Measurements from ENCODE around the gene TBC1D22A.
"Not testable (repeated sequence)": the region's sequence is repeated elsewhere in the genome, so short reads cannot be mapped to it uniquely, and the experiment has no call there.

Gene TBC1D22A

DNA sequence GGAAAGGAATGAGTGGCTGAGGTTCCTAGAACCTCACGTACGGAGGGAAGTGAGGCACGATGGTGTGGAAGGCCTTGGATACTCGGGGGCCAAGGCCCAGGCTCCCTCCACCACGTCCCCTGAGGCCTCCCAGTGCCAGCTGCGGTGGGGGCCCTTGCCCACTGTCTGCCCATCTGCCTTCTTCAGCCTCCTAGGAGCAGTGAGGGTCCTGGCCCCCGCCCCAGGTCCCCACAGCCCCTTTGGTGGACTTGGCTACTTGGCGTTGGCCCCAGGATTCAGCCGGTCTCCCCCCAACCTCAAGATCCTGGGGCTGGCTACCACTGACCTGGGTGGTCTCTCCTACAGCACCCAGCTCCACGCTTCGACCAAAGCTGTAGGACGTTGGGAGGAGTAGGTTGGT, 373.6 kb downstream of the TBC1D22A start:
- no peak for TF ChIP-seq ZNF274 (IDR thresholded peaks at IDR 0.05; ENCODE audit: low read depth, low read length)
- no peak overlapping the region for H3K4me3 ChIP-seq (ENCODE audit: low read length)

DNA sequence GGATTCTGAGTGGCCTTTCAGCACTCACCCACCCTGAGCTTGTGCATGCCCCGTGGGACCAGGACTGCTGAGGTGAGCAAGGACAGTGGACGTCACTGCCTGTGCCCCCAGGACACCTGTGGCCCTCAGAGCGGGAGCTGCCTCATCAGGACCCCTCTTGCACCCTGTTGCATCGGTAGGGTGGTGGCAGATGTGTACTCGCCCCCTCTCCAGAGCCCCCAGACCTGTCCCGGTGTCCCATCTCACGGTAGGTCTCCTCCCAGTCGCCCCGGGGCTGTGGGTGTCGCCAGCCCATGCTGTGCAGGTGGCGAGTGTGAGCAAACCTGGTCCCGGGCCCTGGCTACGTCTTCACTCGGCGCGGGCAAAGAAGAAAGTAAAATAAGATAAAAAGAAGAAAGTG, 374.2 kb downstream of the TBC1D22A start:
- no peak overlapping the region for H3K4me3 ChIP-seq (ENCODE audit: low read length)
- TF ChIP-seq ZNF274 (IDR thresholded peaks at IDR 0.05; ENCODE audit: low read depth, low read length): no peak

DNA sequence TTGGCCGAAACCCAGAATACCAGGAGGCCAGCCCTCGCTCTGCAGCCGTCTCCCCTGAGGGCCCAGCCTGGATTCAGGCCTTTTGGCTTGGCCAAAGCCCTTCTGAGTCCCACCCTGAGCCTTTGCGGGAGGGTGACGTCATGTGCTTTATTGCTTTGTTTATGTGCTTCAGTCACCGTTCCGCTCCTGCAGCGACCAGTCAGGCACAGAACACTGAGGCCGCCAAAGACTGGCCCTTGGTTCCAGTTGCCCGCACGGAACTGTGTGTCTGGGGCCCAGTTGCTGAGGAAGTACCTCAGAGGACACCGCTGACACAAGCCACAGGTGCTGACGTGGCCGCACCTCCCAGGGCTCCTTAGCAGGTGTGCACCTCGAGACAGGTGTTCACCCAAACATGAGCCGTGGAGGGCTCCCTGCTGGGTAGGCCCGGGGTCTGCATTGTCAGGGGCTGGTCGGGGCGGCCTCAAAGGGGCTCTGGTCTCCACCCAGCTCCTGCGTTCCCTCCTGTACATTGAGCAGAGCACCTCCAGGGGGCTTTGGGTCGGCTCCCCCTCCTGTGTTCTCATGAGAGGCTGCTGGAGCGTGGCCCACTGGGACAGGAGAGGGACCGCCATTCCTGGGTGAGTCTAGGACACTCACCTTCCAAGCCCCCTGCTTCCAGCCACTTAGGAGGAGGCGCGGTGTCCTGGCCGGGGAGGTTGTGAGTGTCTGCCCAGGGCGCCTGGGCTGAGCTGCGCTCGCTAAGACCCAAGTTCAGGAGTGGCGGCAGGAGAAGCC, 376.8 kb downstream of the TBC1D22A start:
- no peak for TF ChIP-seq ZNF274 (IDR thresholded peaks at IDR 0.05; ENCODE audit: low read depth, low read length)
- no peak overlapping the region for H3K4me3 ChIP-seq (ENCODE audit: low read length)

DNA sequence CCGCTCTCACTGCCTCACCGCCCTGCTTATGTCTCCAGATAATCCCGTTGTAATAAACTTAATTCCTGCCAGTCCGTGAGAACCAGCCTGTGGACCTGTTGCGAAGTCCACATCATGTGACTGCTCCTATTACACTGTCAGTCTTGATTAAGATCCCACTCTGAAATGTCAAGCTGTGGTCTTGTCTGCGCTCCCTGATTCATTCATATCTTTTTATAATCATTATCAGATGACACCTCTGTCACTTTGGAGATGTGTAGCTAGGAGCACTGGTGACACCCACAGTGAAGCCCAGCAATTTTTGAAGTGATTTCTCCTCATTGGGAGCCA, 377.3 kb downstream of the TBC1D22A start:
- no peak for TF ChIP-seq ZNF274 (IDR thresholded peaks at IDR 0.05; ENCODE audit: low read depth, low read length)
- no peak overlapping the region for H3K4me3 ChIP-seq (ENCODE audit: low read length)

DNA sequence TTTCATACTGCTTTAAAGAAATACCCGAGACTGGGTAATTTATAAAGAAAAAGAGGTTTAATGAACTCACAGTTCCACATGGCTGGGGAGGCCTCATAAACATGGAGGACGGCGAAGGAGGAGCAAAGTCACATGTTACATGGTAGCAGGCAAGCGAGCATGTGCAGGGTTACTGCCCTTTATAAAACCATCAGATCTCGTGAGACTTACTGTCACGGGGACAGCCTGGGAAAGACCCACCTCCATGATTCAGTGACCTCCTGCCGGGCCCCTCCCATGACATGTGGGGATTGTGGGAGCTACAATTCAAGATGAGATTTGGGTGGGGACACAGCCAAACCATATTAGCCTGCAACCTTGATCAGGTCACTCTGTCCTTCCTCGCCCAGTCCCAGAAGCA, 378.5 kb downstream of the TBC1D22A start:
- H3K4me3 ChIP-seq (ENCODE audit: low read length): not testable (repeated sequence)

DNA sequence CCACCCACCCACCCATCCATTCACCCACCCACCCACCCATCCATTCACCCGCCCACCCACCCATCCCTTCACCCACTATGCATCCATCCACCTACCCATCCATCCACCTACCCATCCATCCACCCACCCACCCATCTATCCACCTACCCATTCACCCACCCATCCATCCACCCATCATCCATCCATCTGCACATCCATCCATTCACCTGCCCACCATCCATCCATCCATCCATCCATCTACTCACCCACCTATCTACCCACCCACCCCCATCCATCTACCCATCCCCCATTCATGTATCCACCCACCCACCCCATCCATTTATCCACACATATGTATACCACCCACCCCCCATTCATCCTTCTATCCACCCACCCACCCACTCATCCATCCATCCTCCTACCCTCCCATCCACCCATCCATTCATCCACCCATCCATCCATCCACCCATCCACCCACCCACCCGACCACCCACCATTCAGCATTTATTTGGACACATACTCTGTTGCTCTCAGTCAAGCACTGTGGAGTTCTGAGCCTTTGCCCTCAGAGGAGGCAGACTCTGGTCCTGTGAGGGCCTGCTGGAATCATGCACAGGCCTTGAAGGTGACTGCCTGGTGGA, 380.1 kb downstream of the TBC1D22A start:
- H3K4me3 ChIP-seq (ENCODE audit: low read length): no peak overlapping the region
- TF ChIP-seq ZNF274 (IDR thresholded peaks at IDR 0.05; ENCODE audit: low read depth, low read length): no peak

DNA sequence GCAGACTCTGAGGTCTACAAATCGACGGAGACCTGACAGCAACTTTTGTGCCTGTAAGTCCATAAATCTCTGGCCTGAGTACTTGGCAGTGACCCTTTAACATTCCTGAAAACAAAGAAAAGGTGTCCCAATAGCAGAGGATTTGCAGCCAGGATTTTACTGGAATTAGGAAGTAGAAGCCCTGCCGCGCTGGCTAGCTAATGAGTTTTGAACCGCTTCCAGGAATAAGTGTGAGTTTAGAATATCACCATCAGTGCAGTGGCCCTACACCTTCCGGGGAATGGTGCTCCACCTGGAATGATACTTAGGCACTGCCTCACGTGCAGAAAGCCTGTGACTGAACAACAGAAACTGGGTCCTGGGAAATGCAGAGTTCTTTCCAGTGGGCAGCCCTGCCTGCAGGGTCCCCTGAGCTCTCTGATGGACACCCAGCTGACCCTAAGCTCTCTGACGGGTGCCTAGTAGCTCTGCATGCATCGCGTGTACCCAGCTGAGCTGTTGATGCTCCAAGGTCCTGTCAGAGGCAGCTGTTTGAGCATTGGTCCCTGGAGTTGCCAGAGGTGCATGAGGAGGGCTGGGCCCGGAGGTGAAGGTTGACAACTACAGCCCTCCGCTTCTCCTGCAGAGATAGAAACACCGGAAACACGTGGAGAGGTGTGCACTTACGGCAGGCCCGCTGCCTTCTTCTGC, 380.9 kb downstream of the TBC1D22A start:
- H3K4me3 ChIP-seq (ENCODE audit: low read length): no peak overlapping the region
- no peak for TF ChIP-seq ZNF274 (IDR thresholded peaks at IDR 0.05; ENCODE audit: low read depth, low read length)

DNA sequence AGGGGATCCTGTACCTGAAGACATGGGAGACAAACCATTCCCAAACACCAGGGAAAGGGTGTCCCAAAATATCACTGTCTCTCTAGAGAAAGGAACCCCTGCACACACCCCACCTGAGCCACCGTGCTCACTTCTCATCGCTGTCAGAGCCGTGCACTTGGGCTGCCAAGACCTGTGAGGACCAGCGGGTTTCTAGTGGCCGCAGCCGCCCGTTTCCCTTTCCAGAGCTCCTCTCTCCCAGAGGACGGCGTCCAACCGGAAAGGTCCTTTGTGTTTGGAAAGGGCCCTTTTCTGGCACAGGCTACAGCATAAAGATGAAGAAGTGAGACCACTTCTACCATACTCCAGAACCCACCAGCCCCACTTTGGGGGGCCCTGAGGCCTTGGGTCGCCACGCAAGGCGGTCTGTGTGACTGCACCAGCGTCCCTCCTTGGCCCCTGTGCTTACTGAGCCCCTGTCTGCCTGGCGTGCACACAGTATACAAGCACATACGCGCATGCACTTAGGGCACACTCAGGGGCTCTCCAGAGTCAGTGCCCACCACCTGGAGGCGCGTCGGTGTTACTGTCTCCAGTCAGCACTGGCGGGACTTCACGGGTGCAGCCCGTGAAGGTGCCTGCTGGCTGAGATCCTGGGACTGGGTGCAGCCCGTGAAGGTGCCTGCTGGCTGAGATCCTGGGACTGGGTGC, 381.8 kb downstream of the TBC1D22A start:
- no peak overlapping the region for H3K4me3 ChIP-seq (ENCODE audit: low read length)
- TF ChIP-seq ZNF274 (IDR thresholded peaks at IDR 0.05; ENCODE audit: low read depth, low read length): no peak

DNA sequence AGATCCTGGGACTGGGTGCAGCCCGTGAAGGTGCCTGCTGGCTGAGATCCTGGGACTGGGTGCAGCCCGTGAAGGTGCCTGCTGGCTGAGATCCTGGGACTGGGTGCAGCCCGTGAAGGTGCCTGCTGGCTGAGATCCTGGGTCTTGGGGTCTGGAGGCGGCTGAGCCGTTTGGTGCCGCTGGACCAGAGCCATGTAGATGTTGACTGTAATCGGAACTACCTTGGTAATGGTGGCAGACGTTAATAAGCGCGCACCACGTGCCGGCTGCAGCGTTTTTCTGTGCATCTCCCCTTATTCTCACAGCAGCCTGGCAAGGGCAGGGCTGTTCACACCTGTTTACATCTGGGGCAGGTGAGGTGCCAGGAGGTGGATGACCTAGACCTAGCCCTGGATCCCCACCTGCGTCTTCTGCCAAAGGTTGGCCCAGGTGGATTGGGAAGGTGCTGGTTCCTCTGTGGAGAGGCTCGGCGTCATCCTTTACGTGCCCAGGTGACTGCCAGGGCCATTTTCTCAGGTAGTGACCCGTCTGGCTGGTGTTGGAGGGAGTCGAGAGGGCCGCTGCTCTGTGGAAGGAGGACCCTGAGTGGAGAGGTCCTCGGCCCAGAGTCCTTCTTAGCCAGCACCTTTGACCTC, 382.5 kb downstream of the TBC1D22A start:
- no peak for TF ChIP-seq ZNF274 (IDR thresholded peaks at IDR 0.05; ENCODE audit: low read depth, low read length)
- no peak overlapping the region for H3K4me3 ChIP-seq (ENCODE audit: low read length)

DNA sequence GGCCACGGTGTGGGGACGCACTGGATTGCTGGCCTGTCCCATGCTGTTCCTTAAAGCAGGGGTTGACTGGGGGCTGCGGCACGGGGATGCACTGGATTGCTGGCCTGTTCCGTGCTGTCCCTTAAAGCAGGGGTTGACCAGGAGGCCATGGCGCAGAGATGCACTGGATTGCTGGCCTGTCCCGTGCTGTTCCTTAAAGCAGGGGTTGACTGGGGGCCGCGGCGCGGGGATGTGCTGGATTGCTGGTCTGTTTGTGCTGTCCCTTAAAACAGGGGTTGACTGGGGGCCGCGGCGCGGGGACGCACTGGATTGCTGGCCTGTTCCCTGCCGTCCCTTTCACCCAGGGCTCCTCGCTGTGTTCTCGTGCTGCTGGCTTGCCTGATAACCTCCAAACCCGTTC, 383.4 kb downstream of the TBC1D22A start:
- no peak overlapping the region for H3K4me3 ChIP-seq (ENCODE audit: low read length)
- no peak for TF ChIP-seq ZNF274 (IDR thresholded peaks at IDR 0.05; ENCODE audit: low read depth, low read length)

DNA sequence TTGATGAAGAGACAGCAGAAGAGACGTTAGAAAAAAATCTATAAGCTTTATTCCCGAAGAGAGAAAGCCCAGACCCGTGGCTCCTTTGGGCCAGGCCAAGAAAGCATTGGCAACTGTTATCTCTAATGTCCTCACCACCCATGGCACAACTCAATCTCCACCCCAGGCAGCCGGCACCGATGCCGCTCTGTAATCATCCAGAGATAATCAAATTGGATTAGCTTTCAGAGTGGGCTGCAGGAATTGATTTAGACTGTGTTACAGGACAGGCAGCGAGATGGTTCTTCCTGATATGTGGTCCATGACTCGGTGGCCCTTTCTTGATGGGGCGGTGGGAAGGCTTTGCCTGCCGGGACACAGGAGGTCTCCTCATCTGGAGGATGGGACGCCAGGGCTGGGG, 383.9 kb downstream of the TBC1D22A start:
- TF ChIP-seq ZNF274 (IDR thresholded peaks at IDR 0.05; ENCODE audit: low read depth, low read length): no peak
- H3K4me3 ChIP-seq (ENCODE audit: low read length): no peak overlapping the region

DNA sequence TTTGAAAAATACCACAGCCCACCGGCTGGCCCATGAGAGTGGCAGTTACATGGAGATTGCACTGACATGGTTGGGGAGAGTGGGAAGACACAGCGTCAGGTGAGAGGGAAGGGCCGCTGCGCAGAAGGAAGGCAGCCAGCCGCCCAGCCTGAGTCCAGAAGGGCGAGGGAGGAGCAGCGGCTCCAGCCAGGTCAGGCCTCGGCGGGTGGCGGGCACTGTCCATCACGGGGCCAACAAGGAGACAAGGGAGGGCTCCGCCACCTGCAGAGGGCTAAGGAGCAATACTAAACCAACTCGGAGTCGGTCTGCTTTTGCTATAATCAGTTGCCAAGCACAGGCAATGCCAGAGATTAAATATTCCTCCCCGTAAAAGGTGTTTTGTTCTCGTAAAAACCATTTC, 384.5 kb downstream of the TBC1D22A start:
- no peak for TF ChIP-seq ZNF274 (IDR thresholded peaks at IDR 0.05; ENCODE audit: low read depth, low read length)
- no peak overlapping the region for H3K4me3 ChIP-seq (ENCODE audit: low read length)

DNA sequence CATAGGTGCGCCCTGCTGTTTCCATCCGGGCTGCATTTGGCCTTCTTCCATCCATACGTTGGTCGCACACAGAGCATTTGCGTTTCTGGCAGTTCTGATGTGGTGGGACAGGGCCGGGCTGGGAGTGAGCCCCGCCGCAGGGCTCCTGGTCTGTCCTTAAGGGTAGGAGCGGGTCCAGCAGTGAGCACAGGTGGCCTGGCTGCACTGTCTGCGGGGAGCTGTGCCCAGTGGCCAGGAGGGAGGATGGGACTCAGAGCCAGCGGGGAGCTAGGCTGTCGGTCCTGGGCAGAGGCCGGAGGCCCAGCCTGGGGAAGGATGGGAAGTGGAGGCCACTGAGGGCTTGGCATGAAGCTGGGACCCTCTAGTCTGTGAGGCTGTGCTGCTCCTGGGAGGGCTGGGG, 385.1 kb downstream of the TBC1D22A start:
- TF ChIP-seq ZNF274 (IDR thresholded peaks at IDR 0.05; ENCODE audit: low read depth, low read length): no peak

DNA sequence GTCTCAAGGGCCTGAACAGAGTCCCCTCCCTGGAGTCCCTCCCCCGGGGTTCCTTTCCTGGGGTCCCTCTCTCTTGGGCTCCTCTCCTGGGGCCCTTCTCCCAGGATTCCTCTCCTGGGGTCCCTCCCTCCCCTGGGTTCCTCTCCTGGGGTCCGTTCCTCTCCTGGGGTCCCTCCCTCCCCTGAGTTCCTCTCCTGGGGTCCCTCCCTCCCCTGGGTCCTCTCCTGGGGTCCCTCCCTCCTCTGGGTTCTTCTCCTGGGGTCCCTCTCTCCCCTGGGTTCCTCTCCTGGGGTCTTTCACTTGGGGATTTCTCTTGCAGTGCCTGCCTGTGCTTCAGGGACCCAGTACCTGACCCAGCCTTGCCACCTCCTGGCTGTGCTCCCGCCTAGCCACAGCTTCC, 386.1 kb downstream of the TBC1D22A start:
- TF ChIP-seq ZNF274 (IDR thresholded peaks at IDR 0.05; ENCODE audit: low read depth, low read length): no peak
- H3K4me3 ChIP-seq (ENCODE audit: low read length): no peak overlapping the region

More for the DNA sequence above, 385.1 kb downstream of the TBC1D22A start:
- H3K4me3 ChIP-seq (ENCODE audit: low read length): no peak overlapping the region
